Middle frontal gyrus (tissue), 1 donor: ENCODE measurements around the gene QRICH2.
"Not testable (repeated sequence)": the region's sequence is repeated elsewhere in the genome, so short reads cannot be mapped to it uniquely, and the experiment has no call there.

Source experiments
- DNase-seq: peaks from one replicate; pipeline ENCODE4 v3.0.0-alpha.2; 2015; ENCODE audit warnings: low spot score; ENCODE audit errors: extremely low spot score

The QRICH2 gene

GRCh38 chr17:76226749-76227148 lies 81.3 kb downstream of the QRICH2 start:
- DNase-seq: not testable (repeated sequence)

DNA sequence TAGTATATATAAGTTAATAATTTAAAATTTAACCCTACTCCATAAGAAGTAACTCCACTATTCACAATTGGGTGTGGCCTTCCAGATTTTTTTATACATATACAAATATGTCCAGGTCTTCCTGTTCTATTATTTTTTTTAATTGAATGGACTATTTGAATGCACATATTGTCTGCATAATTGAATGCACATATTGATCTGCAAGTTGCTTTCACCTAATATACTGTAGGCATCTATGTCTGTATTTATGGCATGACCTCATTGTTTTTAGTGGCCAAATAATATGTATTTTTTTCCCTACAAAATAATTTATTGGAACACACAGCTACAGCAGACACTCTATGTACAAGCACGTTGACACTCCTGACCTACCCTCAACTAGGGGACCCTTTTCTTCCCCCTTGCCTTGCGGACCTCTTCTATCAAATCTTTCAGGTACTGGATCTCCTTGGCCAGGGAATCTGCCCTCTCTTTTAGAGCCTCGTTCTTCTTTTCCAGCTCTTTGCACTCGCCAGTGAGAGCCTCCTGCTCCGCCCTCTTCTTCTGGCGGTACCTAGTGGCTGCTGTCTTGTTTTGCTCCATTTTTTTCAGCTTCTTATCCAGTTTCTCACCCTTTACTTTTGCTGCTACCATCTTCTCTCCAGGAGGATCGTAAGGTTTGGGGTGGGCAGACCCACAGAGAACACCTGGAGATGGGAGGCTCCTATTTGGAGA lies 82.5 kb downstream of the QRICH2 start:
- not testable (repeated sequence) for DNase-seq
